Uterus (tissue), 2 donors: ENCODE data around the gene INPP5D.

ENCODE experiments used
- POLR2A ChIP-seq, 2 donors: fragments of 450-650 bp; IDR thresholded peaks; one replicate each; pipeline ENCODE4 v1.6.1; 2016; ENCODE audit warnings: antibody characterized with exemption in 2 of 2, mild to moderate bottlenecking in 1 of 2, moderate library complexity in 1 of 2
- TF ChIP-seq, protein P1 (sequence below), 4 experiments: fragments of 200-600 bp in 2 of 4; fragments of 450-650 bp in 2 of 4; sonication (generic) in 2 of 4; IDR thresholded peaks; one replicate each; pipeline ENCODE4 v1.5.1; 2016 to 2019; ENCODE audit warnings: antibody characterized with exemption in 4 of 4, mild to moderate bottlenecking in 2 of 4, moderate library complexity in 1 of 4

DNA sequence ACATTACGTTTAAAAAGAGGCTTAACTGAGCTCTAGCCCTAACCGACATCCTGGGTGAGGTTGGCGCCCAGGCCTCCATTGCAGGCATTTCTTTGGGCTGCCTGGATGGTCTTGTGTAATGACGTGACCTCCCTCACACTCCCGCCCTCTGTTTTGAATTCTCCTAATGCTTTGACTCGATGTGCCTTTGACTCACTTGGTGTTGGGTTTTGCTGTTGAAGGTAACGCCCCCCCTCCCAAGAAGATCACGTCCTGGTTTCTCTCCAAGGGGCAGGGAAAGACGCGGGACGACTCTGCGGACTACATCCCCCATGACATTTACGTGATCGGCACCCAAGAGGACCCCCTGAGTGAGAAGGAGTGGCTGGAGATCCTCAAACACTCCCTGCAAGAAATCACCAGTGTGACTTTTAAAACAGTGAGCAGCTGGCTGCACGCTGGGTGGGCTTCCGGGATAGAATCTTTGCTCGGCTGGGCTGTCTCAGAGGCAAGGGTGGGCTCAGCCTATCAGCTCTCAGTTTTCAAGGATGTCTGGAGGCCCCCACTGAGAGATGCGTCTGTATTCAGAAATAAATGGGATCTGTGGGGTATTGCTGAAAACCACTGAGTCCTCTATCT, 103.5 kb downstream of the INPP5D start:
- TF ChIP-seq, protein P1, sequence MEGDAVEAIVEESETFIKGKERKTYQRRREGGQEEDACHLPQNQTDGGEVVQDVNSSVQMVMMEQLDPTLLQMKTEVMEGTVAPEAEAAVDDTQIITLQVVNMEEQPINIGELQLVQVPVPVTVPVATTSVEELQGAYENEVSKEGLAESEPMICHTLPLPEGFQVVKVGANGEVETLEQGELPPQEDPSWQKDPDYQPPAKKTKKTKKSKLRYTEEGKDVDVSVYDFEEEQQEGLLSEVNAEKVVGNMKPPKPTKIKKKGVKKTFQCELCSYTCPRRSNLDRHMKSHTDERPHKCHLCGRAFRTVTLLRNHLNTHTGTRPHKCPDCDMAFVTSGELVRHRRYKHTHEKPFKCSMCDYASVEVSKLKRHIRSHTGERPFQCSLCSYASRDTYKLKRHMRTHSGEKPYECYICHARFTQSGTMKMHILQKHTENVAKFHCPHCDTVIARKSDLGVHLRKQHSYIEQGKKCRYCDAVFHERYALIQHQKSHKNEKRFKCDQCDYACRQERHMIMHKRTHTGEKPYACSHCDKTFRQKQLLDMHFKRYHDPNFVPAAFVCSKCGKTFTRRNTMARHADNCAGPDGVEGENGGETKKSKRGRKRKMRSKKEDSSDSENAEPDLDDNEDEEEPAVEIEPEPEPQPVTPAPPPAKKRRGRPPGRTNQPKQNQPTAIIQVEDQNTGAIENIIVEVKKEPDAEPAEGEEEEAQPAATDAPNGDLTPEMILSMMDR (IDR thresholded peaks at IDR 0.05), result no peak
- no peak for TF ChIP-seq POLR2A (IDR thresholded peaks at IDR 0.05)
